Loucy (cell line): ENCODE measurements around the gene TXNL4B.

Experiments
- H2AFZ ChIP-seq: fragments of 200-600 bp; sonication (generic); 2 replicates; pipeline ENCODE4 v1.6.0; 2016; ENCODE audit warnings: antibody characterized with exemption, mild to moderate bottlenecking, low read length, moderate library complexity
- H3F3A ChIP-seq: fragments of 200-600 bp; 2 replicates; pipeline ENCODE4 v1.6.0; 2016; ENCODE audit warnings: antibody characterized with exemption, low read depth, mild to moderate bottlenecking
- H3K27me3 ChIP-seq: fragments of 200-600 bp; sonication (generic); 2 replicates; pipeline ENCODE4 v1.6.1; 2014; ENCODE audit warnings: low read length, mild to moderate bottlenecking; ENCODE audit not compliant: insufficient read depth, poor library complexity, severe bottlenecking
- H3K36me3 ChIP-seq: fragments of 200-600 bp; sonication (generic); 2 replicates; pipeline ENCODE4 v1.6.1; 2016; ENCODE audit warnings: low read length; ENCODE audit not compliant: insufficient read depth
- H3K4me1 ChIP-seq: fragments of 200-600 bp; sonication (generic); 2 replicates; pipeline ENCODE4 v1.5.1; 2014; ENCODE audit warnings: low read length, mild to moderate bottlenecking; ENCODE audit not compliant: insufficient read depth, poor library complexity, severe bottlenecking
- H3K4me2 ChIP-seq: fragments of 200-600 bp; sonication (generic); 2 replicates; pipeline ENCODE4 v1.6.0; 2014; ENCODE audit warnings: antibody characterized with exemption, low read length, low read depth, mild to moderate bottlenecking; ENCODE audit not compliant: poor library complexity, severe bottlenecking
- H3K4me3 ChIP-seq: fragments of 200-600 bp; sonication (generic); 2 replicates; pipeline ENCODE4 v1.5.1; 2014; ENCODE audit warnings: low read length, mild to moderate bottlenecking, mixed read lengths; ENCODE audit not compliant: poor library complexity, severe bottlenecking
- H3K79me2 ChIP-seq: fragments of 200-600 bp; sonication (generic); 2 replicates; pipeline ENCODE4 v1.6.1; 2014; ENCODE audit warnings: low read length; ENCODE audit not compliant: insufficient read depth
- H3K9ac ChIP-seq: fragments of 200-600 bp; sonication (generic); 2 replicates; pipeline ENCODE4 v1.6.0; 2014; ENCODE audit warnings: mild to moderate bottlenecking, low read depth, low read length, moderate library complexity; ENCODE audit not compliant: poor library complexity, severe bottlenecking
- H3K9me2 ChIP-seq: fragments of 200-600 bp; sonication (generic); replicated peaks from 2 replicates; pipeline ENCODE4 v1.6.1; 2016; ENCODE audit warnings: low read depth, low read length, mixed read lengths
- H3K9me3 ChIP-seq: fragments of 200-600 bp; sonication (generic); 2 replicates; pipeline ENCODE4 v1.6.1; 2014; ENCODE audit warnings: mild to moderate bottlenecking, antibody characterized with exemption, low read length, low read depth; ENCODE audit not compliant: insufficient read depth
- H4K20me1 ChIP-seq: fragments of 200-600 bp; sonication (generic); 2 replicates; pipeline ENCODE4 v1.6.0; 2014; ENCODE audit warnings: antibody characterized with exemption, low read length, mild to moderate bottlenecking; ENCODE audit not compliant: insufficient read depth, poor library complexity, severe bottlenecking
- EZH2phosphoT487 ChIP-seq: fragments of 200-600 bp; IDR thresholded peaks from 2 replicates; pipeline ENCODE4 v1.6.1; 2018; ENCODE audit warnings: antibody characterized with exemption, mild to moderate bottlenecking, moderate library complexity, borderline replicate concordance
- TF ChIP-seq, protein P1 (sequence below): fragments of 200-600 bp; sonication (generic); conservative IDR thresholded peaks from 2 replicates; pipeline ENCODE4 v1.5.1; 2014; ENCODE audit warnings: mild to moderate bottlenecking, antibody characterized with exemption, low read length

Gene TXNL4B

DNA sequence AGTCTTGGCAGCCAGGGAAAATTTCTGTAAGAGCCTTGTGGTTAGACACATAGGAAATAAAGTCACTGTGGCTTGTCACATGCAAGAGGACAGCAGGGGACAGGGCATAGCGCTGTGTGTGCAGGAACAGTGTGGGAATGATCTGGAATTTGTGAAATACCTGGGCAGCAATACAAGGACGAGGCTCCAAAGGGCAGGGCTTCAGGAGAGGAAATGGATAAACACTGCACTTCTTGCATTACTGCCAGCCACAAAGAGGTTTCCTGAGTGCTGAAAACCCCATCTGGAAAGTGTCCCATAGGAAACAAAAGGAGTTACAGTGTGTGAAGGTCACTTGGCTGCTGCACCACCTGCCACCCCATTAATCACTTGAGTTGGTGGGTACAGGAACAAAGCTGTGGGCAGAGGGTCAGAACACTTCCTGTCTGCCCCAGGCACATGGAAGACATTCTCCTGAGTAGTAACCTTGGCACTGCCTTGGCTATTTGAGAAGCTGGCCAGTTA lies 51.2 kb downstream of the TXNL4B start:
- Histone ChIP-seq H3K4me2 (peak overlapping the region; percentile 29), H3K79me2 (no peaks in the 10 kb centered on the region)

DNA sequence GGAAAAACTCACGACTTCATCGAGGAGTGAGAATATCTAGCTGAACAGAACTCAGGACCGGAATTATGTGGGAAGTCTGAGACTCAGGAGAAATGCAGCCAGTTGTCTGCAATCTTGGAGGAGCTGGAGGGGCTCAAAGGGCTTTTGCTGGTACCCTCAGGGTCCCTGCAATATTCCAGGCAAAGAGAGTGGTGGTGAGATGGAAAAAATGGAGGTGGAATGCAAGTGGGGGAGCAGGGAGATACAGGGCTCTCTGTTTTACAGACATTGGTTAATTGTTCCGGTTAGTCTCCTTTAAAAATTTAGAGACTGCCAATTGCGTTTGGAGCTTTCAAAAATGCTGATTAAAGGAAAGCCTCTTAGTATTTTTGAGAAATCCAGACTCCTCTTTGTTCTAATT lies 57.3 kb downstream of the TXNL4B start:
- Histone ChIP-seq H3K9me2 (no peaks in the 10 kb centered on the region), H3K4me3 (no peak overlapping the region), H3K4me1 (no peaks in the 10 kb centered on the region), H3K79me2 (no peaks in the 10 kb centered on the region), H3K9ac (no peak overlapping the region), H3F3A (no peaks in the 10 kb centered on the region), H3K4me2 (no peak overlapping the region), H3K9me3 (no peaks in the 10 kb centered on the region), H2AFZ (no peak overlapping the region), H4K20me1 (no peaks in the 10 kb centered on the region), H3K27me3 (no peaks in the 10 kb centered on the region), H3K36me3 (no peaks in the 10 kb centered on the region)
- TF ChIP-seq EZH2phosphoT487, result no peak
- TF ChIP-seq, protein P1, sequence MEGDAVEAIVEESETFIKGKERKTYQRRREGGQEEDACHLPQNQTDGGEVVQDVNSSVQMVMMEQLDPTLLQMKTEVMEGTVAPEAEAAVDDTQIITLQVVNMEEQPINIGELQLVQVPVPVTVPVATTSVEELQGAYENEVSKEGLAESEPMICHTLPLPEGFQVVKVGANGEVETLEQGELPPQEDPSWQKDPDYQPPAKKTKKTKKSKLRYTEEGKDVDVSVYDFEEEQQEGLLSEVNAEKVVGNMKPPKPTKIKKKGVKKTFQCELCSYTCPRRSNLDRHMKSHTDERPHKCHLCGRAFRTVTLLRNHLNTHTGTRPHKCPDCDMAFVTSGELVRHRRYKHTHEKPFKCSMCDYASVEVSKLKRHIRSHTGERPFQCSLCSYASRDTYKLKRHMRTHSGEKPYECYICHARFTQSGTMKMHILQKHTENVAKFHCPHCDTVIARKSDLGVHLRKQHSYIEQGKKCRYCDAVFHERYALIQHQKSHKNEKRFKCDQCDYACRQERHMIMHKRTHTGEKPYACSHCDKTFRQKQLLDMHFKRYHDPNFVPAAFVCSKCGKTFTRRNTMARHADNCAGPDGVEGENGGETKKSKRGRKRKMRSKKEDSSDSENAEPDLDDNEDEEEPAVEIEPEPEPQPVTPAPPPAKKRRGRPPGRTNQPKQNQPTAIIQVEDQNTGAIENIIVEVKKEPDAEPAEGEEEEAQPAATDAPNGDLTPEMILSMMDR, result no peak

More for the DNA sequence above, 51.2 kb downstream of the TXNL4B start:
- TF ChIP-seq, protein P1, result no peak
- no peak for TF ChIP-seq EZH2phosphoT487
- H3K36me3 ChIP-seq, result no peaks in the 10 kb centered on the region
- peaks cover 9% of the 10 kb centered on the region for H3K4me1 ChIP-seq
- H3K9me3 ChIP-seq, result no peaks in the 10 kb centered on the region
- H4K20me1 ChIP-seq, result no peaks in the 10 kb centered on the region
- no peak overlapping the region for H2AFZ ChIP-seq
- H3K9me2 ChIP-seq, result no peaks in the 10 kb centered on the region
- no peak overlapping the region for H3K4me3 ChIP-seq
- no peaks in the 10 kb centered on the region for H3K27me3 ChIP-seq
- no peaks in the 10 kb centered on the region for H3F3A ChIP-seq
- H3K9ac ChIP-seq, result no peak overlapping the region
